H1 (cell line): ENCODE measurements around the gene ID2. TPM values are rescaled to one million over a fixed set of nuclear protein-coding genes. Genes with fewer than 3 reads are reported as not detected.

Experiments
- CTCF ChIP-seq, 3 experiments: IDR thresholded peaks; 1 replicate in 2 of 3; 2 replicates in 1 of 3; pipeline versions ENCODE4 v1.5.1 to v1.6.1; 2011; ENCODE audit warnings: low read length in 3 of 3, mild to moderate bottlenecking in 3 of 3, inconsistent platforms in 2 of 3, low read depth in 1 of 3, moderate library complexity in 1 of 3; ENCODE audit not compliant: insufficient read depth in 1 of 3; ENCODE audit errors: control extremely low read depth in 1 of 3
- GTF2F1 ChIP-seq: IDR thresholded peaks from 2 replicates; pipeline ENCODE4 v1.6.1; 2012; ENCODE audit warnings: low read depth, low read length, improper control_type of control experiment, borderline replicate concordance
- MAFK ChIP-seq: IDR thresholded peaks from 2 replicates; pipeline ENCODE4 v1.6.1; 2012; ENCODE audit warnings: low read depth, mild to moderate bottlenecking, improper control_type of control experiment, low read length
- SIX5 ChIP-seq: IDR thresholded peaks from 2 replicates; pipeline ENCODE4 v1.6.1; 2011; ENCODE audit warnings: mild to moderate bottlenecking, low read depth, low read length
- TCF12 ChIP-seq: IDR thresholded peaks from 2 replicates; pipeline ENCODE4 v1.6.1; 2011; ENCODE audit warnings: low read depth, mild to moderate bottlenecking, low read length
- polyA plus RNA-seq, 7 experiments: library from polyadenylated mRNA; depleted of rRNA in 3 of 7; stranded (reverse) in 5 of 7; unstranded in 2 of 7; fragments of >200 nt in 5 of 7; fragments of 200-250 nt in 2 of 7; gene quantifications; 1 replicate in 5 of 7; 2 replicates in 1 of 7; 4 replicates in 1 of 7; pipeline versions ENCODE4 v1.2.1 to v1.2.3, GENCODE V29; 2011 to 2013; ENCODE audit warnings: missing spikeins in 2 of 7, mixed read lengths in 2 of 7
- total RNA-seq: library from RNA; stranded (reverse); fragmentation: NEBNext Ultra II Directional; extraction: Animal tissue kit (Norgen Biotek cat#: 25700); gene quantifications from 2 replicates; pipeline ENCODE4 v1.2.1, GENCODE V29; 2021
- TF ChIP-seq, protein P1 (sequence below): fragments of 300-600 bp; sonication (generic); IDR thresholded peaks from 2 replicates; pipeline ENCODE4 v1.7.1; 2012; ENCODE audit warnings: low read length, moderate library complexity, mild to moderate bottlenecking, inconsistent platforms; ENCODE audit not compliant: insufficient replicate concordance

The ID2 gene
- total and polyA plus RNA-seq, 2 of the 8 experiments (the other 6 are each of a cell fraction or from before 2014, with no cell fraction given) = 36.7 to 214 TPM

DNA sequence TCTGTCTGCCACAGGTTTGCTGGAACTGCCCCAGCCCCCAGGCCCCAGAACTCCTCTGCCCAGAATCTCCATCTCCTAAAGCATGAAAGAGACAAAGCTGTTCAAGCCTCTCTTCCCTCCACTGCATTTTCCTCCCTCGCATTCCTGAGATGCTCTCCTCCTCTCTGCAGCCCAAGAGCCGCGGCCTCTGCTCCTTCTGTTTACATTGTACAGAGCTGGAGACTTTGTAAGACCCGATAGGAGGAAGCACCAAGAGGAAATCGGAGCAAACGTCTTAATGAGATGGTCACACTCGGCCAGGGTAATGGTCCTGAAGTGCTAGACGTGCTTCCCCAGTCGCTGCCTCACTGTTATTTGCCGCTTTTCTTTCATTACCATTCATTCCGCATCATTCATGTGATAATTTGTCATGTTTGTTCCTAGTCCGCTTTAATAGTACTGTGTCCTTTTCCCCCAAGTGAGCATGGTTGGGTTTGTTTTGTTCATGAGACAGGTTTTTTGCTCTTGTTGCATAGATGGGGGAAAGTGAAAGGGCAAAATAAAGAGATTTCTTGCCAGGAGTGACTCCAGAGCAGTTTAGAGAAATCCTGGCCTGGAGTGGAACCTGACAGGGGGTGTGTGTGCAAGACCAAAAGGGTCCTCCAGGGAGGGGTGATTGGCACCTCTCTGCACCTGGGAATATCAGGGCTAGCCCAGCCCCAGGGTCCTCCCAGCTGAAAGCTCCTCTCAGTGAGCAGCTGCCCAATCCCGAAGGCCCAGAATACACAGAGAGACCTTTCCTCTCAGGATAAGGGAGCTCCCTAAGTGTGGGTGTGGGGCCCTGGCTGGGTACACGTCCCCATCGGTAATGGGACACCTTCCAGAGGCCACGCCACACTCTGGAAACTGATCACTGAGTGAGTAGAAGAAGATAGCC lies 44.9 kb upstream of the ID2 start (continued):
- TF ChIP-seq, protein P1, sequence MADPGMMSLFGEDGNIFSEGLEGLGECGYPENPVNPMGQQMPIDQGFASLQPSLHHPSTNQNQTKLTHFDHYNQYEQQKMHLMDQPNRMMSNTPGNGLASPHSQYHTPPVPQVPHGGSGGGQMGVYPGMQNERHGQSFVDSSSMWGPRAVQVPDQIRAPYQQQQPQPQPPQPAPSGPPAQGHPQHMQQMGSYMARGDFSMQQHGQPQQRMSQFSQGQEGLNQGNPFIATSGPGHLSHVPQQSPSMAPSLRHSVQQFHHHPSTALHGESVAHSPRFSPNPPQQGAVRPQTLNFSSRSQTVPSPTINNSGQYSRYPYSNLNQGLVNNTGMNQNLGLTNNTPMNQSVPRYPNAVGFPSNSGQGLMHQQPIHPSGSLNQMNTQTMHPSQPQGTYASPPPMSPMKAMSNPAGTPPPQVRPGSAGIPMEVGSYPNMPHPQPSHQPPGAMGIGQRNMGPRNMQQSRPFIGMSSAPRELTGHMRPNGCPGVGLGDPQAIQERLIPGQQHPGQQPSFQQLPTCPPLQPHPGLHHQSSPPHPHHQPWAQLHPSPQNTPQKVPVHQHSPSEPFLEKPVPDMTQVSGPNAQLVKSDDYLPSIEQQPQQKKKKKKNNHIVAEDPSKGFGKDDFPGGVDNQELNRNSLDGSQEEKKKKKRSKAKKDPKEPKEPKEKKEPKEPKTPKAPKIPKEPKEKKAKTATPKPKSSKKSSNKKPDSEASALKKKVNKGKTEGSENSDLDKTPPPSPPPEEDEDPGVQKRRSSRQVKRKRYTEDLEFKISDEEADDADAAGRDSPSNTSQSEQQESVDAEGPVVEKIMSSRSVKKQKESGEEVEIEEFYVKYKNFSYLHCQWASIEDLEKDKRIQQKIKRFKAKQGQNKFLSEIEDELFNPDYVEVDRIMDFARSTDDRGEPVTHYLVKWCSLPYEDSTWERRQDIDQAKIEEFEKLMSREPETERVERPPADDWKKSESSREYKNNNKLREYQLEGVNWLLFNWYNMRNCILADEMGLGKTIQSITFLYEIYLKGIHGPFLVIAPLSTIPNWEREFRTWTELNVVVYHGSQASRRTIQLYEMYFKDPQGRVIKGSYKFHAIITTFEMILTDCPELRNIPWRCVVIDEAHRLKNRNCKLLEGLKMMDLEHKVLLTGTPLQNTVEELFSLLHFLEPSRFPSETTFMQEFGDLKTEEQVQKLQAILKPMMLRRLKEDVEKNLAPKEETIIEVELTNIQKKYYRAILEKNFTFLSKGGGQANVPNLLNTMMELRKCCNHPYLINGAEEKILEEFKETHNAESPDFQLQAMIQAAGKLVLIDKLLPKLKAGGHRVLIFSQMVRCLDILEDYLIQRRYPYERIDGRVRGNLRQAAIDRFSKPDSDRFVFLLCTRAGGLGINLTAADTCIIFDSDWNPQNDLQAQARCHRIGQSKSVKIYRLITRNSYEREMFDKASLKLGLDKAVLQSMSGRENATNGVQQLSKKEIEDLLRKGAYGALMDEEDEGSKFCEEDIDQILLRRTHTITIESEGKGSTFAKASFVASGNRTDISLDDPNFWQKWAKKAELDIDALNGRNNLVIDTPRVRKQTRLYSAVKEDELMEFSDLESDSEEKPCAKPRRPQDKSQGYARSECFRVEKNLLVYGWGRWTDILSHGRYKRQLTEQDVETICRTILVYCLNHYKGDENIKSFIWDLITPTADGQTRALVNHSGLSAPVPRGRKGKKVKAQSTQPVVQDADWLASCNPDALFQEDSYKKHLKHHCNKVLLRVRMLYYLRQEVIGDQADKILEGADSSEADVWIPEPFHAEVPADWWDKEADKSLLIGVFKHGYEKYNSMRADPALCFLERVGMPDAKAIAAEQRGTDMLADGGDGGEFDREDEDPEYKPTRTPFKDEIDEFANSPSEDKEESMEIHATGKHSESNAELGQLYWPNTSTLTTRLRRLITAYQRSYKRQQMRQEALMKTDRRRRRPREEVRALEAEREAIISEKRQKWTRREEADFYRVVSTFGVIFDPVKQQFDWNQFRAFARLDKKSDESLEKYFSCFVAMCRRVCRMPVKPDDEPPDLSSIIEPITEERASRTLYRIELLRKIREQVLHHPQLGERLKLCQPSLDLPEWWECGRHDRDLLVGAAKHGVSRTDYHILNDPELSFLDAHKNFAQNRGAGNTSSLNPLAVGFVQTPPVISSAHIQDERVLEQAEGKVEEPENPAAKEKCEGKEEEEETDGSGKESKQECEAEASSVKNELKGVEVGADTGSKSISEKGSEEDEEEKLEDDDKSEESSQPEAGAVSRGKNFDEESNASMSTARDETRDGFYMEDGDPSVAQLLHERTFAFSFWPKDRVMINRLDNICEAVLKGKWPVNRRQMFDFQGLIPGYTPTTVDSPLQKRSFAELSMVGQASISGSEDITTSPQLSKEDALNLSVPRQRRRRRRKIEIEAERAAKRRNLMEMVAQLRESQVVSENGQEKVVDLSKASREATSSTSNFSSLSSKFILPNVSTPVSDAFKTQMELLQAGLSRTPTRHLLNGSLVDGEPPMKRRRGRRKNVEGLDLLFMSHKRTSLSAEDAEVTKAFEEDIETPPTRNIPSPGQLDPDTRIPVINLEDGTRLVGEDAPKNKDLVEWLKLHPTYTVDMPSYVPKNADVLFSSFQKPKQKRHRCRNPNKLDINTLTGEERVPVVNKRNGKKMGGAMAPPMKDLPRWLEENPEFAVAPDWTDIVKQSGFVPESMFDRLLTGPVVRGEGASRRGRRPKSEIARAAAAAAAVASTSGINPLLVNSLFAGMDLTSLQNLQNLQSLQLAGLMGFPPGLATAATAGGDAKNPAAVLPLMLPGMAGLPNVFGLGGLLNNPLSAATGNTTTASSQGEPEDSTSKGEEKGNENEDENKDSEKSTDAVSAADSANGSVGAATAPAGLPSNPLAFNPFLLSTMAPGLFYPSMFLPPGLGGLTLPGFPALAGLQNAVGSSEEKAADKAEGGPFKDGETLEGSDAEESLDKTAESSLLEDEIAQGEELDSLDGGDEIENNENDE = no peak
- TF ChIP-seq TCF12 = no peak
- no peak for TF ChIP-seq GTF2F1
- TF ChIP-seq SIX5 = no peak
- no peak for TF ChIP-seq MAFK
- no peak; a peak in 1 of 4 replicates for TF ChIP-seq CTCF (IDR thresholded peaks at IDR 0.05; ENCODE audit: control extremely low read depth in 1 of 3, insufficient read depth in 1 of 3, low read depth in 1 of 3, low read length in 3 of 3)
